ENCODE measurements around the gene GLRA1. TPM values are rescaled to one million over a fixed set of nuclear protein-coding genes. Genes with fewer than 3 reads are reported as not detected.

The GLRA1 gene
- total RNA-seq, 3 donors from 2014 or later (not counting 1 experiment from before 2014, with no cell fraction given) = not detected

DNA sequence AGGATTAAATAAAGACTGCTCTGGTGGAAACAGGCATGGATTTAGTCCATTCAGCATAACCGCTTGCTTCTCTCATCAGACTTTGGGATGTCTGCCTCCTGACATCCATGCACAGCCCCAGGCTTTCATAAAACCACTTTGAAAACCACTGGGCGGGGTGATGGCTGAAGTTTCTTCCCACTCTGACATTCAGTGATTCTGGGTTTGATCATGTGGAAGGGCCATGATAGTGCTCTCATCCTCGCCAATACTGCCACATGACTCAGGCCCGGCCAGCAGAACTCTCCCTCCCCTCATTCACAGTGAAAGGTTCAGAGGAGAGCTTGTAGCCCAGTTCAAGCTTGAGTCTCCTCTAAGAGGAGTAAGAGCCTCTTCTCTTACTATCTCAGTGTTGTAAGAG is 29.6 kb upstream of the GLRA1 start:
- 88% methylated on average over 2 of the region's 4 CpGs for WGBS (ENCODE audit: insufficient coverage)

DNA sequence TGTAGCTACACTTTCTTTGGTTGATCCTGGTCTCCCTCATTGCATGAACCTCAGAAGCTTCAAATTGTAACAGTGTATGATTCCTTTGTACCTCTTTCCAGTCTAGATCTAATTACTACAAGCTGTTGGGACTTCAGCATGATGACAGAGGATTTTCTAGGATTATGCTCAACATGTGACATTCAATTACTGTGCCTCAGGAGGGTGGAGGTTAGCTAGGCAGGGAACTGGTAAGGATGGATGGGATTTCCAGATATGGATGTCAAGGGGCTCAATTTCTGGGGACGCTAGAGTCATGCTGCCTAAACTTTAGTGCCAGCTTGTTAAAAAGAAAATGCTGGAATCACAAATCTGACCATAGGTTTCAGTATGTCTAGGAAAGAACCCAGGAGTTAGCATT is 29.2 kb upstream of the GLRA1 start:
- TF ChIP-seq, protein P1, sequence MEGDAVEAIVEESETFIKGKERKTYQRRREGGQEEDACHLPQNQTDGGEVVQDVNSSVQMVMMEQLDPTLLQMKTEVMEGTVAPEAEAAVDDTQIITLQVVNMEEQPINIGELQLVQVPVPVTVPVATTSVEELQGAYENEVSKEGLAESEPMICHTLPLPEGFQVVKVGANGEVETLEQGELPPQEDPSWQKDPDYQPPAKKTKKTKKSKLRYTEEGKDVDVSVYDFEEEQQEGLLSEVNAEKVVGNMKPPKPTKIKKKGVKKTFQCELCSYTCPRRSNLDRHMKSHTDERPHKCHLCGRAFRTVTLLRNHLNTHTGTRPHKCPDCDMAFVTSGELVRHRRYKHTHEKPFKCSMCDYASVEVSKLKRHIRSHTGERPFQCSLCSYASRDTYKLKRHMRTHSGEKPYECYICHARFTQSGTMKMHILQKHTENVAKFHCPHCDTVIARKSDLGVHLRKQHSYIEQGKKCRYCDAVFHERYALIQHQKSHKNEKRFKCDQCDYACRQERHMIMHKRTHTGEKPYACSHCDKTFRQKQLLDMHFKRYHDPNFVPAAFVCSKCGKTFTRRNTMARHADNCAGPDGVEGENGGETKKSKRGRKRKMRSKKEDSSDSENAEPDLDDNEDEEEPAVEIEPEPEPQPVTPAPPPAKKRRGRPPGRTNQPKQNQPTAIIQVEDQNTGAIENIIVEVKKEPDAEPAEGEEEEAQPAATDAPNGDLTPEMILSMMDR (IDR thresholded peaks at IDR 0.05) = no peak
- Histone ChIP-seq H3K27me3 (ENCODE audit: control insufficient read depth, insufficient read depth, low read length) (no peaks in the 10 kb centered on the region), H3K27ac (ENCODE audit: low read length) (no peak overlapping the region), H3K9me3 (ENCODE audit: control insufficient read depth, insufficient read depth, low read length) (no peaks in the 10 kb centered on the region), H3K36me3 (ENCODE audit: control insufficient read depth, insufficient read depth, low read length) (no peaks in the 10 kb centered on the region), H3K4me1 (ENCODE audit: control insufficient read depth, insufficient read depth, low read length) (no peaks in the 10 kb centered on the region), H3K4me3 (ENCODE audit: low read length) (no peak overlapping the region)
- H3K9me3 Mint-ChIP-seq = no peaks in the 10 kb centered on the region
- H3K36me3 Mint-ChIP-seq = no peaks in the 10 kb centered on the region
- WGBS (ENCODE audit: insufficient coverage) = 89% methylated on average over 1 of the region's 1 CpG
- no peak overlapping the region for H3K27ac Mint-ChIP-seq
- H3K27me3 Mint-ChIP-seq (ENCODE audit: low read depth in 2 of 2) = peaks cover 5 to 28% of the 10 kb centered on the region in 2 donors
- intact Hi-C loops (cut with micrococcal nuclease) = no loop called here
- H3K4me3 Mint-ChIP-seq = no peak overlapping the region
- DNase-seq (no peak), ATAC-seq (no peak)
- no peaks in the 10 kb centered on the region for H3K4me1 Mint-ChIP-seq

More for the DNA sequence above, 29.6 kb upstream of the GLRA1 start:
- TF ChIP-seq, protein P1 (IDR thresholded peaks at IDR 0.05) = no peak
- no peaks in the 10 kb centered on the region for H3K36me3 ChIP-seq (ENCODE audit: control insufficient read depth, insufficient read depth, low read length)
- no peaks in the 10 kb centered on the region for H3K27me3 ChIP-seq (ENCODE audit: control insufficient read depth, insufficient read depth, low read length)
- H3K9me3 Mint-ChIP-seq = no peaks in the 10 kb centered on the region
- H3K4me3 Mint-ChIP-seq = no peak overlapping the region
- H3K4me3 ChIP-seq (ENCODE audit: low read length) = no peak overlapping the region
- H3K36me3 Mint-ChIP-seq = no peaks in the 10 kb centered on the region
- no peaks in the 10 kb centered on the region for H3K4me1 Mint-ChIP-seq
- no peak overlapping the region for H3K27ac Mint-ChIP-seq
- no peak overlapping the region for H3K27ac ChIP-seq (ENCODE audit: low read length)
- peaks cover 5 to 24% of the 10 kb centered on the region in 2 donors for H3K27me3 Mint-ChIP-seq (ENCODE audit: low read depth in 2 of 2)
- DNase-seq (no peak), ATAC-seq (no peak)
- no peaks in the 10 kb centered on the region for H3K4me1 ChIP-seq (ENCODE audit: control insufficient read depth, insufficient read depth, low read length)
- no peaks in the 10 kb centered on the region for H3K9me3 ChIP-seq (ENCODE audit: control insufficient read depth, insufficient read depth, low read length)
- intact Hi-C loops (cut with micrococcal nuclease) = no loop called here

DNA sequence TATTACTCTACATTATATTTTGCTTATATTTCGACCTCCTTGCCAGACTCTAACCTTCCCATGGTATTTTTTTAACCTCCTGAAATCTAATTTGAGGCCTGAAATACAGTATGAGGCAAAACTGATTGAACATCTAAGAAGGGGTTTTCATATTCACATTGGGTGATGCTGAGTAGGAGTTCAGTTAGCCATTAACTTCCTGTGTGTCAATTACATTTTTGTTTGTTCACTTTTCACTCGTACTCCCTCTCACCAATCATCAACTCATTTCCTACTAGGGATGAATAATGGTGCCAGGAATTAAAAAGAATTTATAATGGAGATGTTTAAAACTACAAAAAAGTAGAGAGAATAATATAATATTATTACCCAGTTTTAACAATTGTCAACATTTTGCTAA is 27.6 kb upstream of the GLRA1 start:
- H3K27ac Mint-ChIP-seq = no peak overlapping the region
- no peaks in the 10 kb centered on the region for H3K9me3 ChIP-seq (ENCODE audit: control insufficient read depth, insufficient read depth, low read length)
- no peak for DNase-seq
- no peaks in the 10 kb centered on the region for H3K36me3 Mint-ChIP-seq
- no peaks in the 10 kb centered on the region for H3K36me3 ChIP-seq (ENCODE audit: control insufficient read depth, insufficient read depth, low read length)
- no peak overlapping the region for H3K4me3 ChIP-seq (ENCODE audit: low read length)
- no peaks in the 10 kb centered on the region for H3K4me1 ChIP-seq (ENCODE audit: control insufficient read depth, insufficient read depth, low read length)
- H3K27me3 Mint-ChIP-seq (ENCODE audit: low read depth in 2 of 2) = peaks cover 5 to 35% of the 10 kb centered on the region in 2 donors
- H3K9me3 Mint-ChIP-seq = no peaks in the 10 kb centered on the region
- H3K4me1 Mint-ChIP-seq = no peaks in the 10 kb centered on the region
- intact Hi-C loops (cut with micrococcal nuclease) = no loop called here
- no peak overlapping the region for H3K4me3 Mint-ChIP-seq
- no peak overlapping the region for H3K27ac ChIP-seq (ENCODE audit: low read length)
- no peaks in the 10 kb centered on the region for H3K27me3 ChIP-seq (ENCODE audit: control insufficient read depth, insufficient read depth, low read length)
- WGBS (ENCODE audit: insufficient coverage) = no CpG with 5 or more reads among the region's 2 CpGs
- no peak for ATAC-seq
- TF ChIP-seq, protein P1 (IDR thresholded peaks at IDR 0.05) = no peak

DNA sequence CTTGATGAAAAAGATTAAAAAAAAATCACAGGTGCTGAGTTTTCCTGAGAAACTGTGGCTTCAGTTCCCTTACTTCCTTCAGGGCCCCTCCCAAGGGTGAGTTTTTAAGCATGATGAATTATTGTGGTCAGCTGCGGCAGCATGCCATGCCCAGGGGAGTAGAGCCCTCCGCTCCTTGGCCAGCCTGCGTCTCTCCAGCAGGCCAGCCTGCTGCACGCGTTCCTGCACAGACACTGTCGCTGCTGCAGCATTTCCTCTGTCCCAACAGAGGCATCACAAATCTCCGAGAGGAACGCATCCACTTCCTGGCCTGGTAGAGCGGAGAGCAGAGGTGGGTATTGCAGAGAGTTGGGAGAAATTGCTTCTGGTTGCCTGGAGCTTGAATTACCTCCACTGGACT is 26.1 kb upstream of the GLRA1 start:
- Mint-ChIP-seq H3K4me3 (no peak overlapping the region), H3K27me3 (ENCODE audit: low read depth in 2 of 2) (peaks cover 5 to 35% of the 10 kb centered on the region in 2 donors), H3K4me1 (no peaks in the 10 kb centered on the region), H3K36me3 (no peaks in the 10 kb centered on the region), H3K27ac (no peak overlapping the region), H3K9me3 (no peaks in the 10 kb centered on the region)
- intact Hi-C loops (cut with micrococcal nuclease) = no loop called here
- H3K4me3 ChIP-seq (ENCODE audit: low read length) = no peak overlapping the region
- H3K9me3 ChIP-seq (ENCODE audit: control insufficient read depth, insufficient read depth, low read length) = no peaks in the 10 kb centered on the region
- no peak for DNase-seq
- no peaks in the 10 kb centered on the region for H3K36me3 ChIP-seq (ENCODE audit: control insufficient read depth, insufficient read depth, low read length)
- WGBS (ENCODE audit: insufficient coverage) = 45% methylated on average over 9 of the region's 9 CpGs
- no peaks in the 10 kb centered on the region for H3K27me3 ChIP-seq (ENCODE audit: control insufficient read depth, insufficient read depth, low read length)
- TF ChIP-seq, protein P1 (IDR thresholded peaks at IDR 0.05) = no peak
- no peak overlapping the region for H3K27ac ChIP-seq (ENCODE audit: low read length)
- ATAC-seq = no peak
- no peaks in the 10 kb centered on the region for H3K4me1 ChIP-seq (ENCODE audit: control insufficient read depth, insufficient read depth, low read length)
